A549 (cell line): Measurements from ENCODE around the gene FANCF.

Source experiments
- CEBPB ChIP-seq, 2 experiments: fragments of >200 bp in 1 of 2; sonication (Bioruptor Twin) in 1 of 2; formaldehyde crosslinking in 1 of 2; IDR thresholded peaks; 2 replicates each; pipeline ENCODE4 v1.6.1; 2012 to 2016
- CTCF ChIP-seq: fragments of >200 bp; sonication (Bioruptor Twin); formaldehyde crosslinking; IDR thresholded peaks from 3 replicates; pipeline ENCODE4 v1.5.1; 2016
- ELK1 ChIP-seq: fragments of 150-350 bp; IDR thresholded peaks from 2 replicates; pipeline ENCODE4 v1.6.1; 2014; ENCODE audit warnings: low read depth, mild to moderate bottlenecking, low read length
- HDAC2 ChIP-seq: fragments of 200-600 bp; sonication (generic); IDR thresholded peaks from 2 replicates; pipeline ENCODE4 v1.6.1; 2016
- HES2 ChIP-seq: fragments of >200 bp; sonication (Bioruptor Twin); formaldehyde crosslinking; IDR thresholded peaks from 2 replicates; pipeline ENCODE4 v1.6.1; 2016
- JUN ChIP-seq, 2 experiments: fragments of >200 bp; sonication (Bioruptor Twin); formaldehyde crosslinking; IDR thresholded peaks; 2 replicates in 1 of 2; 3 replicates in 1 of 2; pipeline ENCODE4 v1.6.1; 2016 to 2017
- MAX ChIP-seq: IDR thresholded peaks from 2 replicates; pipeline ENCODE4 v1.6.1; 2012
- MAZ ChIP-seq: fragments of 150-350 bp; IDR thresholded peaks from 2 replicates; pipeline ENCODE4 v1.6.1; 2014; ENCODE audit warnings: antibody characterized with exemption, low read depth, low read length, borderline replicate concordance
- NFE2L2 ChIP-seq: fragments of 150-350 bp; conservative IDR thresholded peaks from 2 replicates; pipeline ENCODE4 v1.6.1; 2014; ENCODE audit warnings: low read length
- POLR2A ChIP-seq: IDR thresholded peaks from 2 replicates; pipeline ENCODE4 v1.6.1; 2012; ENCODE audit warnings: mild to moderate bottlenecking, low read length
- POLR2AphosphoS2 ChIP-seq: conservative IDR thresholded peaks from 2 replicates; pipeline ENCODE4 v1.6.1; 2012; ENCODE audit warnings: low read length, improper control_type of control experiment, inconsistent platforms
- RCOR1 ChIP-seq: fragments of 150-350 bp; IDR thresholded peaks from 2 replicates; pipeline ENCODE4 v1.6.1; 2014; ENCODE audit warnings: antibody characterized with exemption, low read length, low read depth
- RFX5 ChIP-seq: fragments of 450-650 bp; IDR thresholded peaks from 2 replicates; pipeline ENCODE4 v1.7.1; 2014; ENCODE audit warnings: antibody characterized with exemption, mild to moderate bottlenecking, moderate library complexity

GRCh38 chr11:22674470-22675439 is 49.1 kb upstream of the FANCF start:
- TF ChIP-seq POLR2A (no peak), MAZ (no peak), NFE2L2 (no peak), CTCF (no peak), HDAC2 (no peak), JUN (IDR thresholded peaks at IDR 0.05) (no peak), CEBPB (IDR thresholded peaks at IDR 0.05) (no peak), MAX (no peak), RCOR1 (no peak), HES2 (no peak), ELK1 (no peak), RFX5 (no peak), POLR2AphosphoS2 (no peak)
